ENCODE results near the gene PRLH. TPM values are rescaled to one million over a fixed set of nuclear protein-coding genes. Genes with fewer than 3 reads are reported as not detected.

The PRLH gene
- total and polyA plus RNA-seq, 3 donors from 2014 or later = not detected

DNA sequence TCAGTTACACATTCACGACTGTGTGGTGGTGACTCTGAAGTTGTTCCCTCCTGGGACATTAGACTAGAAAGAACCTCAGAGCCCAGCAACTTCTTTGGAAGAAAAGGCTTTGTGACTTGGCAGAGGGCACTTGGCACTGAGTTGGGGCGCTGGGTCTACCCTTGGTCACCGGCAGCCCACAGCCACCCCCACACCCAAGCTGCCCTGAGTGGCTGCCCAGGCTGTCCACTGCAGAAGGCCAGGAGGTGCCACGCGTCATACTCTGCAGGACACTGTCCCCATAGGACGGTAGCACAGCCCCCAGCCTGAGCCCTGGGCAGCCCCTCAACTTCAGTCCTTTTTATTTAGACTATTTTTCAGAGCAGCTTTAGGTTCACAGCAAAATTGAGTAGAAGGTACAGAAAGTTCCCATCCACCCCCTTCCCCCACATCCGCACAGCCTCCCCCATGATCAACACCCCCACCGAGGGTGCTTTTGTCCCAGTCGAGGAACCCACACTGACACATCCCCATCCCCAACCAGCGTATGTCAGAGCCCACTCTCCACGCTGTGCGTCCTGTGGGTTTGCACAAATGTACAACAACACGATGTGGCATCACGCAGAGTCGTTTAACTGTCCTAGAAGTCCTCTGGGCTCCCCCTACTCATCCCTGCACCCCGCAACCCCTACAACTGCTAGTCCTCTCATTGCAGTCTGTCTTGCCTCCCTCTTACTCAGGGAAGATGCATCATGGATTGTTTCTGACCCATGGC is 1.1 kb downstream of the PRLH start:
- Histone ChIP-seq H3K9me3 (no peaks in the 10 kb centered on the region), H3K4me1 (peaks cover 5% of the 10 kb centered on the region), H3K36me3 (ENCODE audit: low read depth, missing control alignments) (no peaks in the 10 kb centered on the region), H3K4me3 (no peak overlapping the region), H3K27ac (no peak overlapping the region), H3K27me3 (no peaks in the 10 kb centered on the region)
- no peak for DNase-seq
- TF ChIP-seq, protein P1, sequence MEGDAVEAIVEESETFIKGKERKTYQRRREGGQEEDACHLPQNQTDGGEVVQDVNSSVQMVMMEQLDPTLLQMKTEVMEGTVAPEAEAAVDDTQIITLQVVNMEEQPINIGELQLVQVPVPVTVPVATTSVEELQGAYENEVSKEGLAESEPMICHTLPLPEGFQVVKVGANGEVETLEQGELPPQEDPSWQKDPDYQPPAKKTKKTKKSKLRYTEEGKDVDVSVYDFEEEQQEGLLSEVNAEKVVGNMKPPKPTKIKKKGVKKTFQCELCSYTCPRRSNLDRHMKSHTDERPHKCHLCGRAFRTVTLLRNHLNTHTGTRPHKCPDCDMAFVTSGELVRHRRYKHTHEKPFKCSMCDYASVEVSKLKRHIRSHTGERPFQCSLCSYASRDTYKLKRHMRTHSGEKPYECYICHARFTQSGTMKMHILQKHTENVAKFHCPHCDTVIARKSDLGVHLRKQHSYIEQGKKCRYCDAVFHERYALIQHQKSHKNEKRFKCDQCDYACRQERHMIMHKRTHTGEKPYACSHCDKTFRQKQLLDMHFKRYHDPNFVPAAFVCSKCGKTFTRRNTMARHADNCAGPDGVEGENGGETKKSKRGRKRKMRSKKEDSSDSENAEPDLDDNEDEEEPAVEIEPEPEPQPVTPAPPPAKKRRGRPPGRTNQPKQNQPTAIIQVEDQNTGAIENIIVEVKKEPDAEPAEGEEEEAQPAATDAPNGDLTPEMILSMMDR (IDR thresholded peaks at IDR 0.05) = no peak
- TF ChIP-seq POLR2A (IDR thresholded peaks at IDR 0.05) = no peak
- intact Hi-C loops (cut with DNase I; ENCODE audit: low total_unique reads) = no loop called here
- 81 to 89% methylated on average over 13 to 16 of the region's 16 CpGs for WGBS, 2 donors

DNA sequence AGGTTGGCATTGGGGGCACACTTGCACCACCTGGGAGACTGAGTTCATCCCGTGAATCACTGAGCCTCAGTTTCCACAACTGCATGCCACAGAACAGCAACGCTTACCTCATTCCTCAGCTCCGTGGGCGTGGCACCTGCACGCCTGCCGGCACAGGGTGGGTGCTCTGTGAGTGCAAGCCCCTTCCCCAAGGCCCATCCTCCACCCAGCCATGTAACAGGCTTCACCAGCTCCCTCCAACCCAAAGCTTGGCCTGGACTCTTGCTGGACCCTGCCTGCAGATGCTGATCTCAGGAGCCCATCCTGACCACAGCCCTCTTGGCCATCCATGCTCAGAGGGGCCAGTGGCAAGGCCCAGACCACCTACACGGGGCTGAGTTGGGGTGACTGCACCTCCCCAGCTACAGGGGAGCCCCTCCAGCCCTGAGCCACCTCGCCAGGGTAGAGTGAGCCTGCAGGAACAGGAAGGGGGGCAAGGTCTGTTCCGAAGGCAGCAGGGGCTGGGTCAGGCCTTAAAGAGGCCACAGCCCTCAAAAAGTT is 1.8 kb downstream of the PRLH start:
- DNase-seq = no peak
- Histone ChIP-seq H3K4me1 (peaks cover 7% of the 10 kb centered on the region), H3K27me3 (no peaks in the 10 kb centered on the region), H3K4me3 (no peak overlapping the region), H3K36me3 (ENCODE audit: low read depth, missing control alignments) (no peaks in the 10 kb centered on the region), H3K9me3 (no peaks in the 10 kb centered on the region), H3K27ac (no peak overlapping the region)
- intact Hi-C loops (cut with DNase I; ENCODE audit: low total_unique reads) = no loop called here
- TF ChIP-seq, protein P1 (IDR thresholded peaks at IDR 0.05) = no peak
- no peak for TF ChIP-seq POLR2A (IDR thresholded peaks at IDR 0.05)
- 88 to 90% methylated on average over 9 of the region's 9 CpGs for WGBS, 2 donors

DNA sequence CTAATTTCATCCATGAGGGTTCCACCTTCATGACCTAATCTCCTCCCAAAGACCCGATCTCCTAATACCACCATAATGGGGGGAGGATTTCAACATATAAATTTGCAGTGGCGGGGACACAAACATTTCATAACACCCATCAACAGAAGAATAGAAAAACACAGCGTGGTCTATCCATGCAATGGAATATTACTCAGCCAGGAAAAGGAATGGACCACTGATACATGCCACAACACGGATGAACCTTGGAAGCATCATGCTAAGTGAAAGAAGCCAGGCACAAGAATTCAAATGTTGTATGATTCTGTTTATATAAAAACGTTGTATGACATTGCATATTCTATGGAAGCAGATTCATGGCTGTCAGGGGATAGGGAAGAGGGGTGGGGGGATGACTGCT is 2.7 kb downstream of the PRLH start:
- H3K36me3 ChIP-seq (ENCODE audit: low read depth, missing control alignments) = no peaks in the 10 kb centered on the region
- H3K27me3 ChIP-seq = no peaks in the 10 kb centered on the region
- intact Hi-C loops (cut with DNase I; ENCODE audit: low total_unique reads) = no loop called here
- no peaks in the 10 kb centered on the region for H3K9me3 ChIP-seq
- no peak for TF ChIP-seq POLR2A (IDR thresholded peaks at IDR 0.05)
- TF ChIP-seq, protein P1 (IDR thresholded peaks at IDR 0.05) = no peak
- peaks cover 7% of the 10 kb centered on the region for H3K4me1 ChIP-seq
- WGBS, 2 donors = 90 to 94% methylated on average over 5 of the region's 5 CpGs
- no peak overlapping the region for H3K4me3 ChIP-seq
- DNase-seq = no peak
- no peak overlapping the region for H3K27ac ChIP-seq

DNA sequence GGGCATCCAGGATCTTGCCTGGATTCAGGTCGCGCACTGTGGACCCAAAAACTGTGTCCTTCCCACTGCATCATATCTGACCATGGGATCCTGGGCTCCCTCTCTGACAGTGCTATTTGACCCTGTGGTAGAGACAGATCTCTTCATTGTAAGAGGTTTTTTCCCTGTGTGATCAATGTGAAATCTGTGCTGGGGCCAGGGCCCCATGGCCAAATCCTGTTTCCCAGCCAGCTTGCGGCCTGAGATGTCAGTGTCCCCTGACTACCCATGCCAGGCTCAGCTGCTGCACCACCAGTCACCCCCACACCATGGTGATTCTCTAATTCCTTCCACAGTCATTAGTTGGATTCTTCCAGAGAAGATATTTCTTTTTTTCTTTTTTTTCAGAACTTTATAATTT is 3.5 kb downstream of the PRLH start:
- no peak for DNase-seq
- Histone ChIP-seq H3K27me3 (no peaks in the 10 kb centered on the region), H3K4me3 (no peak overlapping the region), H3K9me3 (no peaks in the 10 kb centered on the region), H3K4me1 (peaks cover 7% of the 10 kb centered on the region), H3K27ac (no peak overlapping the region), H3K36me3 (ENCODE audit: low read depth, missing control alignments) (no peaks in the 10 kb centered on the region)
- 97% methylated on average over 3 of the region's 3 CpGs for WGBS, 2 donors
- intact Hi-C loops (cut with DNase I; ENCODE audit: low total_unique reads) = loop anchor here (5.0 kb wide), 1 partner anchor 58 kb away; no protein-coding TSS in a partner anchor
- TF ChIP-seq POLR2A (IDR thresholded peaks at IDR 0.05) = no peak
- TF ChIP-seq, protein P1 (IDR thresholded peaks at IDR 0.05) = no peak
